GM21528 (cell line): ENCODE data around the gene PRKACA.

ENCODE experiments used
- ATAC-seq: cut with Tn5 transposase; IDR thresholded peaks from one replicate; pipeline ENCODE4 v1.9.1; 2021; ENCODE audit warnings: mild to moderate bottlenecking, moderate library complexity; ENCODE audit not compliant: unreplicated experiment, low FRiP score

PRKACA gene

GRCh38 chr19:14073925-14074838 is 43.4 kb downstream of the PRKACA start:
- ATAC-seq: no peak

GRCh38 chr19:14073261-14073924 is 44.2 kb downstream of the PRKACA start:
- no peak for ATAC-seq

- no peak for ATAC-seq
Measured at GRCh38 chr19:14072535-14073260, 44.9 kb downstream of the PRKACA start, which contains the start of gene MISP3. Gene MISP3, plus strand, starts transcription at chr19:14072786. Its CDS starts 524 bp downstream, at chr19:14073310.

GRCh38 chr19:14070268-14071050 is 47.1 kb downstream of the PRKACA start:
- no peak for ATAC-seq

- no peak for ATAC-seq
Measured at GRCh38 chr19:14066134-14066533, 51.4 kb downstream of the PRKACA start.

- ATAC-seq: no peak
Measured at GRCh38 chr19:14063105-14063504, 54.5 kb downstream of the PRKACA start.

- ATAC-seq: no peak
Measured at GRCh38 chr19:14062558-14062855, 55.1 kb downstream of the PRKACA start.

GRCh38 chr19:14061751-14062557 is 55.6 kb downstream of the PRKACA start, which contains the start of gene PALM3:
Gene PALM3, minus strand, starts transcription at chr19:14062076. Its CDS starts 96 bp downstream, at chr19:14061980.
- ATAC-seq: no peak

GRCh38 chr19:14061081-14061749 is 56.3 kb downstream of the PRKACA start:
- ATAC-seq: no peak

GRCh38 chr19:14059652-14060155 is 57.9 kb downstream of the PRKACA start:
- no peak for ATAC-seq

GRCh38 chr19:14059093-14059480 is 58.5 kb downstream of the PRKACA start:
- no peak for ATAC-seq

GRCh38 chr19:14058182-14059092 is 59.1 kb downstream of the PRKACA start:
- ATAC-seq: no peak

GRCh38 chr19:14056741-14057356 is 60.7 kb downstream of the PRKACA start:
- no peak for ATAC-seq

GRCh38 chr19:14056069-14056666 is 61.4 kb downstream of the PRKACA start:
- ATAC-seq: no peak

- no peak for ATAC-seq
Measured at GRCh38 chr19:14055396-14055795, 62.2 kb downstream of the PRKACA start.

GRCh38 chr19:14054721-14055120 is 62.8 kb downstream of the PRKACA start:
- ATAC-seq: no peak

GRCh38 chr19:14054099-14054498 is 63.5 kb downstream of the PRKACA start:
- no peak for ATAC-seq
